D721Med (cell line): ENCODE data around the gene FAM53B.
A peak's percentile ranks its signal among the peaks of the same experiment; 100 is the strongest.
"Not testable (repeated sequence)": the region's sequence is repeated elsewhere in the genome, so short reads cannot be mapped to it uniquely, and the experiment has no call there.

Experiments
- DNase-seq: peaks from one replicate; pipeline ENCODE4 v3.0.0; 2011; ENCODE audit warnings: low spot score; ENCODE audit not compliant: insufficient read length
- FAIRE-seq: peaks from 2 replicates; lab custom pipeline; 2011; peaks lifted over from hg19 to GRCh38; lab: Jason Lieb, UNC
- CTCF ChIP-seq: IDR thresholded peaks from 2 replicates; pipeline ENCODE4 v1.5.1; 2012; ENCODE audit warnings: mild to moderate bottlenecking, control low read depth; ENCODE audit not compliant: insufficient read depth; ENCODE audit errors: missing control alignments

Gene FAM53B

GRCh38 chr10:124746992-124747391, 2.8 kb upstream of the FAM53B start:
- no peak for DNase-seq
- no peak for TF ChIP-seq CTCF
- no peak for FAIRE-seq

GRCh38 chr10:124746447-124746846, 2.3 kb upstream of the FAM53B start:
- FAIRE-seq, DNase-seq: not testable (repeated sequence)

GRCh38 chr10:124745673-124746072, 1.5 kb upstream of the FAM53B start:
- FAIRE-seq (no peak), DNase-seq (no peak)
- peak; percentile 38 for TF ChIP-seq CTCF

- FAIRE-seq: no peak
- TF ChIP-seq CTCF: no peak
- no peak for DNase-seq
Measured at GRCh38 chr10:124745252-124745651, 1.1 kb upstream of the FAM53B start.

GRCh38 chr10:124743191-124744101, 732 bp downstream of the FAM53B start:
- DNase-seq (no peak), FAIRE-seq (no peak)
- no peak for TF ChIP-seq CTCF

GRCh38 chr10:124742413-124743190, 1.6 kb downstream of the FAM53B start:
- FAIRE-seq: no peak
- TF ChIP-seq CTCF: peak; percentile 25
- no peak for DNase-seq

- FAIRE-seq (no peak), DNase-seq (no peak)
- no peak for TF ChIP-seq CTCF
Measured at GRCh38 chr10:124741922-124742412, 2.2 kb downstream of the FAM53B start.
